Nephron (organoid): ENCODE measurements around the gene SLCO2A1.

Source experiments
- H3K27ac Mint-ChIP-seq, 3 experiments: 2 replicates each; pipeline ENCODE4 v1.8.0; 2020; ENCODE audit warnings: mixed read lengths in 3 of 3, mild to moderate bottlenecking in 2 of 3, moderate library complexity in 1 of 3
- H3K27me3 Mint-ChIP-seq: 2 replicates; pipeline ENCODE4 v1.8.0; 2021; ENCODE audit warnings: low read depth, mild to moderate bottlenecking, moderate library complexity, mixed read lengths
- H3K36me3 Mint-ChIP-seq: 2 replicates; pipeline ENCODE4 v1.8.0; 2020; ENCODE audit warnings: low read depth, mixed read lengths
- H3K4me1 Mint-ChIP-seq: 2 replicates; pipeline ENCODE4 v1.8.0; 2020; ENCODE audit warnings: mixed read lengths
- H3K4me3 Mint-ChIP-seq, 3 experiments: 2 replicates each; pipeline ENCODE4 v1.8.0; 2020; ENCODE audit warnings: mild to moderate bottlenecking in 3 of 3, mixed read lengths in 3 of 3, moderate library complexity in 2 of 3
- H3K9me3 Mint-ChIP-seq: 2 replicates; pipeline ENCODE4 v1.8.0; 2020; ENCODE audit warnings: mixed read lengths
- TF ChIP-seq, protein P1 (sequence below), 3 experiments: fragments of 200-600 bp; sonication (generic); IDR thresholded peaks; one replicate each; pipeline ENCODE4 v1.5.0; 2021; ENCODE audit warnings: antibody characterized with exemption in 3 of 3; ENCODE audit not compliant: unreplicated experiment in 3 of 3

SLCO2A1 gene

GRCh38 chr3:133937061-133937686 lies 92.6 kb downstream of the SLCO2A1 start:
- H3K4me1 Mint-ChIP-seq, result peaks cover 42% of the 10 kb centered on the region
- H3K9me3 Mint-ChIP-seq, result no peaks in the 10 kb centered on the region
- H3K36me3 Mint-ChIP-seq, result peaks cover 7% of the 10 kb centered on the region
- TF ChIP-seq, protein P1, sequence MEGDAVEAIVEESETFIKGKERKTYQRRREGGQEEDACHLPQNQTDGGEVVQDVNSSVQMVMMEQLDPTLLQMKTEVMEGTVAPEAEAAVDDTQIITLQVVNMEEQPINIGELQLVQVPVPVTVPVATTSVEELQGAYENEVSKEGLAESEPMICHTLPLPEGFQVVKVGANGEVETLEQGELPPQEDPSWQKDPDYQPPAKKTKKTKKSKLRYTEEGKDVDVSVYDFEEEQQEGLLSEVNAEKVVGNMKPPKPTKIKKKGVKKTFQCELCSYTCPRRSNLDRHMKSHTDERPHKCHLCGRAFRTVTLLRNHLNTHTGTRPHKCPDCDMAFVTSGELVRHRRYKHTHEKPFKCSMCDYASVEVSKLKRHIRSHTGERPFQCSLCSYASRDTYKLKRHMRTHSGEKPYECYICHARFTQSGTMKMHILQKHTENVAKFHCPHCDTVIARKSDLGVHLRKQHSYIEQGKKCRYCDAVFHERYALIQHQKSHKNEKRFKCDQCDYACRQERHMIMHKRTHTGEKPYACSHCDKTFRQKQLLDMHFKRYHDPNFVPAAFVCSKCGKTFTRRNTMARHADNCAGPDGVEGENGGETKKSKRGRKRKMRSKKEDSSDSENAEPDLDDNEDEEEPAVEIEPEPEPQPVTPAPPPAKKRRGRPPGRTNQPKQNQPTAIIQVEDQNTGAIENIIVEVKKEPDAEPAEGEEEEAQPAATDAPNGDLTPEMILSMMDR (IDR thresholded peaks at IDR 0.05; ENCODE audit: unreplicated experiment in 3 of 3), result no peak
- no peak overlapping the region for H3K27ac Mint-ChIP-seq
- H3K27me3 Mint-ChIP-seq, result peaks cover 4% of the 10 kb centered on the region
- H3K4me3 Mint-ChIP-seq, result no peak overlapping the region

- no peaks in the 10 kb centered on the region for H3K9me3 Mint-ChIP-seq
- TF ChIP-seq, protein P1 (IDR thresholded peaks at IDR 0.05; ENCODE audit: unreplicated experiment in 3 of 3), result no peak
- peaks cover 7% of the 10 kb centered on the region for H3K36me3 Mint-ChIP-seq
- H3K4me1 Mint-ChIP-seq, result peaks cover 33% of the 10 kb centered on the region
- peaks cover 4% of the 10 kb centered on the region for H3K27me3 Mint-ChIP-seq
- H3K27ac Mint-ChIP-seq, result no peak overlapping the region
- no peak overlapping the region for H3K4me3 Mint-ChIP-seq
Measured at GRCh38 chr3:133935843-133936769, 93.6 kb downstream of the SLCO2A1 start.

GRCh38 chr3:133934996-133935842 lies 94.5 kb downstream of the SLCO2A1 start:
- no peak overlapping the region for H3K4me3 Mint-ChIP-seq
- TF ChIP-seq, protein P1 (IDR thresholded peaks at IDR 0.05; ENCODE audit: unreplicated experiment in 3 of 3), result no peak
- no peaks in the 10 kb centered on the region for H3K9me3 Mint-ChIP-seq
- H3K27me3 Mint-ChIP-seq, result peaks cover 4% of the 10 kb centered on the region
- H3K4me1 Mint-ChIP-seq, result peaks cover 24% of the 10 kb centered on the region
- H3K36me3 Mint-ChIP-seq, result peaks cover 7% of the 10 kb centered on the region
- no peak overlapping the region for H3K27ac Mint-ChIP-seq

DNA sequence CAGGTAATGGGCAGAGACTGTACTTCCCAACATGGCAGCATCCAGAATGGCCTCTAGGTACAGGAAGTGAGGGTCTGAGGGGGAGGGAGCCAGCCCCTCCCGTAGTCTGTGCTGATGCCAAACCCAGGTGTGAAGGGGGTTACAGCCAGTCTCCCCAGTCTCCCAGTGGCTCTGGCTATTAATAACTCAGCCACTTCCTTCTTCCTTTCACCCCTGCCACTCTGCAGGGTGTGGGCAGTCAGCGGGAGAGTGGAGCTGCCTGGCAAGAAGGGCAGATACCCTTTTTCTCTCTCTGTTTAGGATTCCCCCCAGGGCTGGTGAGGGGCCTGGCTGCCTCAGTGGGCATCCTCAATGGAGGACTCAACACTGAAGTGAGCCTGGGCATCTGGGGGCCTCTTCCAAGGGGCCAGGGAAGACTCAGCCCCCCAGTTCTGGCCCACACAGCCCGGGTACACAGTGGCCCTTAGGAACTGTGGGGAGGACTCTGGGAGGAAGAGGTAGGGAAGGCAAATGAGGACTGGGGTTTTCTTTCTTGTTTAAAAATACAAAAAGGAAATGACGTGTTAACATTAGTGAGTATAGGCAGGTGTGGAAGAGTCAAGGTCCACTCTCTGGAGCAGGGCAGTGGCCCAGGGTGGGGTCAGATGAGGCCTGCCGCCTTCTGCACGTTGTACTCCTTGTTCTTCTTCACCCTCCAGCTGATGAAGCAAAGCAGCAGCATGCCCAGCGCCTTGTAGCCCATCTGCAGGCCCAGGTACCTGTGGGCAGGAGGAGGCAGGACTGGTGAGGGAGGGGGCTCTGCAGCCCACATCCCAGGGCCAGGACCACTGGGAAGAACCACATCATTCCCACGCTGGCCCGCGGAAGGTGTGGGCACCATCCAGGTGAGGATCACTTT lies 95.4 kb downstream of the SLCO2A1 start:
- Mint-ChIP-seq H3K4me3 (no peak overlapping the region), H3K36me3 (peaks cover 7% of the 10 kb centered on the region), H3K27me3 (peaks cover 6% of the 10 kb centered on the region), H3K27ac (no peak overlapping the region), H3K9me3 (no peaks in the 10 kb centered on the region), H3K4me1 (peaks cover 23% of the 10 kb centered on the region)
- TF ChIP-seq, protein P1 (IDR thresholded peaks at IDR 0.05; ENCODE audit: unreplicated experiment in 3 of 3), result no peak
